ENCODE measurements around the gene SIM2.

GRCh38 chr21:36741506-36741905, 42.6 kb downstream of the SIM2 start:
- no peak for TF ChIP-seq CTCF (IDR thresholded peaks at IDR 0.05)
- no peak for TF ChIP-seq POLR2A (IDR thresholded peaks at IDR 0.05)
